Measurements from ENCODE around the gene KRT17. TPM values are rescaled to one million over a fixed set of nuclear protein-coding genes. Genes with fewer than 3 reads are reported as not detected.
"Not testable (repeated sequence)": the region's sequence is repeated elsewhere in the genome, so short reads cannot be mapped to it uniquely, and the experiment has no call there.

Gene KRT17
- total and polyA plus RNA-seq, 10 of the 15 experiments (the other 5 are each of a cell fraction or from before 2014, with no cell fraction given) = 0.47 to 30.0 (median 2.5) TPM

DNA sequence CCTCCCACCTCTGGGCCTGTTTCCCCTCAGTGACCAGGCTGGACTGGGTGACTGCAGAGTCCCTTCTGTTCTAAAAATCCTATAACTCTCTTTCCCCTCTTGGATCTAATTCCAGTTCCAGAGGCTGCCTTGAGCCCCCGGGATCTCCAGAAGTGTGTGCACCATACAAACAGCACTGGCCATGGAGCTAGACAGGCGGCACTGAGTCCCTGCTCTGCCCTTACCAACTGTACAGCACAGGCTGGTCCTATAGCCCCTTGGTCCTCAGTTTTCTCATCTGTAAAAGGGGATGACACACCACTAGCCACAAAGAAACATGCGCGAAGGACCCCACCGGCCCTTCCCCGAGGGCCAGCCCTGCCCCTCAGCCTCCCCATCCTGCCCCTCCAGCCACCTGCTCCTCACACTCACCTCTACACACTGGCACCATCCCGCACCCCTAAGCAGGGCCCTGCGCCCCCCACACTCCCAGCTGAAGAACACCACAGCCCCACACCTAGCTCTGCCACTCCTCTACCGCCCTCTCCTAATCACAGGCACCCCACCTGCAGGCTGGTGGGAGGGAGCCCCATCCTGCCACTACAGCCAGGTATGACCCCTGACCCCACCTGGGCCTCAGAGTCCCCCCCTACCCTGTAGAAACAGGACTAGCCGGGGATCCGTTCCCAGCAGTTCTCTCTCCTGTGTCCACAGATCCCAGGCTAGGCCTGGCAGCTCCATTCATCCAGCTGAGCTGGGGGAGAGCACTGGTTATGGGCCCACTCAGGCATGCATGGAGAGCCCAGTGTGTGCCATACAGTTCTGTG, 10.9 kb downstream of the KRT17 start:
- Histone ChIP-seq H3K79me2 (ENCODE audit: control insufficient read depth, insufficient read depth, low read length) (no peaks in the 10 kb centered on the region), H3K27ac (ENCODE audit: control insufficient read depth, insufficient read depth) (no peak overlapping the region), H3K4me1 (ENCODE audit: control insufficient read depth, insufficient read depth, low read length) (no peaks in the 10 kb centered on the region), H4K20me1 (ENCODE audit: control insufficient read depth, insufficient read depth) (no peaks in the 10 kb centered on the region), H3K4me3 (no peak overlapping the region), H3K9ac (ENCODE audit: control insufficient read depth, insufficient read depth, low read length) (no peak overlapping the region), H2AFZ (ENCODE audit: control insufficient read depth, low read depth, low read length) (no peak overlapping the region), H3K9me3 (replicated peaks; ENCODE audit: control insufficient read depth, insufficient read depth, low read length) (no peaks in the 10 kb centered on the region), H3K4me2 (ENCODE audit: control insufficient read depth, insufficient read depth) (no peak overlapping the region), H3K36me3 (ENCODE audit: control insufficient read depth in 2 of 2, insufficient read depth in 2 of 2, low read length in 1 of 2) (no peaks in the 10 kb centered on the region), H3K27me3 (replicated peaks in 1 of 2; ENCODE audit: control insufficient read depth in 2 of 2, insufficient read depth in 2 of 2, low read length in 1 of 2) (peaks cover 0 to 2% of the 10 kb centered on the region in 2 experiments; a peak in 2 of 4 replicates)
- DNase-seq (ENCODE audit: low read depth, low spot score) (no peak), ATAC-seq (no peak), FAIRE-seq (no peak)
- SMC1A ChIA-PET (ENCODE audit: uncharacterized antibody, unreplicated experiment) = no interaction called here
- 20% methylated on average over 7 of the region's 11 CpGs for WGBS (ENCODE audit: insufficient coverage, insufficient replicate concordance, low lambda C conversion rate, missing lambda C conversion rate)
- CTCF ChIA-PET = no interaction called here
- TF ChIP-seq KDM1A (IDR thresholded peaks at IDR 0.05; ENCODE audit: borderline replicate concordance) = no peak
- no peak for TF ChIP-seq POLR2AphosphoS5 (IDR thresholded peaks at IDR 0.05; ENCODE audit: low read length)
- TF ChIP-seq, protein P1, sequence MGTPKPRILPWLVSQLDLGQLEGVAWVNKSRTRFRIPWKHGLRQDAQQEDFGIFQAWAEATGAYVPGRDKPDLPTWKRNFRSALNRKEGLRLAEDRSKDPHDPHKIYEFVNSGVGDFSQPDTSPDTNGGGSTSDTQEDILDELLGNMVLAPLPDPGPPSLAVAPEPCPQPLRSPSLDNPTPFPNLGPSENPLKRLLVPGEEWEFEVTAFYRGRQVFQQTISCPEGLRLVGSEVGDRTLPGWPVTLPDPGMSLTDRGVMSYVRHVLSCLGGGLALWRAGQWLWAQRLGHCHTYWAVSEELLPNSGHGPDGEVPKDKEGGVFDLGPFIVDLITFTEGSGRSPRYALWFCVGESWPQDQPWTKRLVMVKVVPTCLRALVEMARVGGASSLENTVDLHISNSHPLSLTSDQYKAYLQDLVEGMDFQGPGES (IDR thresholded peaks at IDR 0.05) = no peak
- no peak for TF ChIP-seq RAD21 (IDR thresholded peaks at IDR 0.05; ENCODE audit: insufficient read depth, low read depth, low read length)
- TF ChIP-seq, protein P2, sequence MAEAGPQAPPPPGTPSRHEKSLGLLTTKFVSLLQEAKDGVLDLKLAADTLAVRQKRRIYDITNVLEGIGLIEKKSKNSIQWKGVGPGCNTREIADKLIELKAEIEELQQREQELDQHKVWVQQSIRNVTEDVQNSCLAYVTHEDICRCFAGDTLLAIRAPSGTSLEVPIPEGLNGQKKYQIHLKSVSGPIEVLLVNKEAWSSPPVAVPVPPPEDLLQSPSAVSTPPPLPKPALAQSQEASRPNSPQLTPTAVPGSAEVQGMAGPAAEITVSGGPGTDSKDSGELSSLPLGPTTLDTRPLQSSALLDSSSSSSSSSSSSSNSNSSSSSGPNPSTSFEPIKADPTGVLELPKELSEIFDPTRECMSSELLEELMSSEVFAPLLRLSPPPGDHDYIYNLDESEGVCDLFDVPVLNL (IDR thresholded peaks at IDR 0.05; ENCODE audit: low read depth, low read length) = no peak
- TF ChIP-seq ETV6 (conservative IDR thresholded peaks at IDR 0.05 in 1 of 2, IDR thresholded peaks at IDR 0.05 in 1 of 2; ENCODE audit: borderline replicate concordance in 1 of 2, low read depth in 1 of 2) = no peak
- BruUV-seq (replicated peaks) = no TSS peak
- intact Hi-C loops (cut with micrococcal nuclease; ENCODE audit: unreplicated experiment) (no loop called here), in situ Hi-C loops (cut with MboI) (no loop called here)
- POLR2A ChIA-PET = no interaction called here
- RAD21 ChIA-PET (ENCODE audit: unreplicated experiment) = no interaction called here

DNA sequence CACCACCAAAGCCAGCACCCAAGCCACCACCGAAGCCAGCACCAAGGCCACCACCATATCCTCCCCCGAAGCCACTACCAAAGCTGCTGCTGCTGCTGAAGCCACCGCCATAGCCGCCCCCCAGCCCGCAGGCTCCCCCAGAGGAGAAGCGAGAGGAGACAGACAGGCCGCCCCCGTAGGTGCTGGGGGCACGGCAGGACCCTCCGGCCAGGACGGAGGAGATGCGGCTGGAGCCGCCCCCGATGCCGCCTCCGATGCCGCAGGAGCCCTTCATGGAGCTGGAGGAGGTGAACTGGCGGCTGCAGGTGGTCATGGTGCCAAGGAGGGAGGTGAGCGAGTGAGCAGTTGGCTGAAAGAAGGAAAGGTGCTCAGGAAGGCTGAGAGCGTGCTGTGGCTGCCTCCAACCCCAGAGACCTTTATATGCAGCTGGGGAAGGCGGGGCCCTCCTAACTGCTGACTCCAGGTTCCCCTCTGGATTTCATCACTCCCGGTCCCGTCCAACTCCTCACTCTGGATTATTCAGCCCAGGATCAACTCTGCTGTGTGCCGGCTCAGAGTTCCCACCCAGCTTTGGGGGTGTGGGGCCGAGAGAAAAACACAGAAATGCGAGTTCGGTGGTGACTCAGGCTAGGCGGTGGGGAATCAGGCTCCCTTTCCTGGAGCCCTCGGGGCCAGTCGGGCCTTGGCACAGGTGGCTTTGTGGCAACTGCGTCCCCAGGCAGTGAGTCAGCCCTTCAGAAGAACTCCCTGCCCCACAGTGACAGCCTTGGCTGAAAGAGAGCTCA, 11.8 kb downstream of the KRT17 start, which contains the start of gene KRT16:
Gene KRT16 (minus strand): TSS at position 392 of the 785 bp plus-strand sequence. CDS start 79 bp downstream, at position 313.
- in situ Hi-C loops (cut with MboI); H4K20me1 ChIP-seq (ENCODE audit: control insufficient read depth, insufficient read depth); POLR2A ChIA-PET; FAIRE-seq; H3K4me1 ChIP-seq (ENCODE audit: control insufficient read depth, insufficient read depth, low read length); H3K36me3 ChIP-seq (ENCODE audit: control insufficient read depth in 2 of 2, insufficient read depth in 2 of 2, low read length in 1 of 2); DNase-seq (ENCODE audit: low read depth, low spot score); H3K4me2 ChIP-seq (ENCODE audit: control insufficient read depth, insufficient read depth); H3K4me3 ChIP-seq; ATAC-seq; H3K27me3 ChIP-seq (replicated peaks in 1 of 2; ENCODE audit: control insufficient read depth in 2 of 2, insufficient read depth in 2 of 2, low read length in 1 of 2); SMC1A ChIA-PET (ENCODE audit: uncharacterized antibody, unreplicated experiment); H3K9me3 ChIP-seq (replicated peaks; ENCODE audit: control insufficient read depth, insufficient read depth, low read length); RAD21 ChIA-PET (ENCODE audit: unreplicated experiment); BruUV-seq (replicated peaks); H3K9ac ChIP-seq (ENCODE audit: control insufficient read depth, insufficient read depth, low read length); H3K79me2 ChIP-seq (ENCODE audit: control insufficient read depth, insufficient read depth, low read length); CTCF ChIA-PET; H2AFZ ChIP-seq (ENCODE audit: control insufficient read depth, low read depth, low read length); H3K27ac ChIP-seq (ENCODE audit: control insufficient read depth, insufficient read depth); intact Hi-C loops (cut with micrococcal nuclease; ENCODE audit: unreplicated experiment): not testable (repeated sequence)
- WGBS (ENCODE audit: insufficient coverage, insufficient replicate concordance, low lambda C conversion rate, missing lambda C conversion rate) = 35% methylated on average over 30 of the region's 31 CpGs
